ENCODE results near the gene IGDCC3. TPM values are rescaled to one million over a fixed set of nuclear protein-coding genes. Genes with fewer than 3 reads are reported as not detected.

IGDCC3 gene
- total RNA-seq, 1 donor = not detected

GRCh38 chr15:65323071-65323511, 54.7 kb downstream of the IGDCC3 start:
- DNase-seq (ENCODE audit: low read depth) = no peak
- H3K4me3 ChIP-seq (ENCODE audit: low read depth, low read length) = no peak overlapping the region
- TF ChIP-seq CTCF (IDR thresholded peaks at IDR 0.05; ENCODE audit: insufficient read depth, low read length) = no peak

- no peak overlapping the region for H3K4me3 ChIP-seq (ENCODE audit: low read depth, low read length)
- DNase-seq (ENCODE audit: low read depth) = peak; percentile 77
- peak; percentile 82 for TF ChIP-seq CTCF (IDR thresholded peaks at IDR 0.05; ENCODE audit: insufficient read depth, low read length)
Observed at GRCh38 chr15:65318870-65319356, 58.9 kb downstream of the IGDCC3 start.

GRCh38 chr15:65312400-65312916, 65.3 kb downstream of the IGDCC3 start:
- no peak for DNase-seq (ENCODE audit: low read depth)
- no peak overlapping the region for H3K4me3 ChIP-seq (ENCODE audit: low read depth, low read length)
- TF ChIP-seq CTCF (IDR thresholded peaks at IDR 0.05; ENCODE audit: insufficient read depth, low read length) = no peak

DNA sequence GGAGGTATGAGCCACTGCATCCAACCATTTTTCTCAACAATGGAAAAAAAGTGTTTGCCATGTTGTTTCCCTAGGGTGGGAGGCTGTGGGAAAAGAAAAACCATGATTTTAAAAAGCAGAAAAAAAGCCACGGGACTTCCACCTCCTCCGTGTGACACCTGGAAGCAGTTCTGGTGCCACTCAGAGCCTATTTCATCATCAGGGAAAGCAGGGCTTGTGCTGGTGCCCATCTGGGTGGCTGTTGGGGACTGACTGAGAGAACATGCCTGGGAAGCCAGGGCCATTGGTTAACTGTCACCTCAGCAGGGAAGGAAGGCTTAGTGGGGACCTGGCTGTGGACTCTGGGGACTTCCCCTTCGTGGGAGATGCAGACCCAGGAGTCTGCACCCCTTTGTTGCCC, 66.0 kb downstream of the IGDCC3 start:
- no peak overlapping the region for H3K4me3 ChIP-seq (ENCODE audit: low read depth, low read length)
- DNase-seq (ENCODE audit: low read depth) = no peak
- no peak for TF ChIP-seq CTCF (IDR thresholded peaks at IDR 0.05; ENCODE audit: insufficient read depth, low read length)

DNA sequence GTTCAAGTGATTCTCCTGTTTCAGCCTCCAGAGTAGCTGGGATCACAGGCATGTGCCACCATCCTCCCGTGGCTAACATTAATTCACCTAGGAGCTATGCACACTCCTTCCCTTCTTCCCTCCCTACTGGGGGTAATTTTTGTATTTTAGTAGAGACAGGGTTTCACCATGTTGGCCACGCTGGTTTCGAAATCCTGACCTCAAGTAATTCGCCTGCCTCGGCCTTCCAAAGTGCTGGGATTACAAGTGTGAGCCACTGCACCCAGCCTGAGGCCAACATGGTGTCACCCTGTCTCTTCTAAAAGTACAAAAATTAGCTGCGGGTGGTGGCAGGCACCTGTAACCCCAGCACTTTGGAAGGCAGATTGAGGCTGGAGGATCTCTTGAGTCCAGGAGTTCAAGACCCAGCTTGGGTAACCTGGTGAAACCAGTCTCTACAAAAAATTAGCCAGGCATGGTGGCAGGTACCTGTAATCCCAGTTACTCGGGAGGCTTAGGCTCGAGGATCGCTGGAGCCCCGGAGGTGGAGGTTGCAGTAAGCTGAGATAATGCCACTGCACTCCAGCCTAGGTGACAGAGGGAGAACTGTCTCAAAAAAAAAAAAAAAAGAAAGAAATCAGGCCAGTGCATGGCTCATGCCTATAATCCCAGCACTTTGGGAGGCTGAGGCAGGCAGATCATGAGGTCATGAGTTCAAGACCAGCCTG, 67.2 kb downstream of the IGDCC3 start:
- TF ChIP-seq CTCF (IDR thresholded peaks at IDR 0.05; ENCODE audit: insufficient read depth, low read length) = no peak
- DNase-seq (ENCODE audit: low read depth) = no peak
- no peak overlapping the region for H3K4me3 ChIP-seq (ENCODE audit: low read depth, low read length)

DNA sequence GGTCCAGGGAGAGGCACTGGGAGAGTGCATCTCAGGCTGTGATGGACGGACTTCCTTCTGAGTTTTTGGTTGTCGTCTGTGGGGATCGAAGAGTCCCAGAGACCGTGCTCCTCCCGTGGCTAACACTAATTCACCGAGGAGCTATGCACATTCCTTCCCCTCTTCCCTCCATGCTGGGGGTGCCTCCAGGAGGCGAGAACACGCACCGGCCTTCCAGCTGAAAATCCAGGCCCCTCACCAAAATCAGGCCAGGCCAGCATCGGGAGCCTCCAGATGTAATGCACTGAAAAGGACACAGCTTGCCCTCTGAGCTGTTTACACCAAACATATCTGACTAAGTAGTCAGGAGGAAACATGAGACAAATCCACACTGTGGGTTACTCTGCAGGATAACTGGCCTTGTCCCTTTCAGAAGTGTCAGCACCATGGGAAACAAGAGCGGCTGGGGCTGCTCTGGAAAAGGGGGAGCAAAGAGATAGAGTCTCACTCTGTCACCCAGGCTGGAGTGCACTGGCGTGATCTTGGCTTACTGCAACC, 67.9 kb downstream of the IGDCC3 start:
- DNase-seq (ENCODE audit: low read depth) = no peak
- TF ChIP-seq CTCF (IDR thresholded peaks at IDR 0.05; ENCODE audit: insufficient read depth, low read length) = no peak

More for the DNA sequence above, 67.9 kb downstream of the IGDCC3 start:
- H3K4me3 ChIP-seq (ENCODE audit: low read depth, low read length) = no peak overlapping the region
